Measurements from ENCODE around the gene GRIP1.

GRIP1 gene

DNA sequence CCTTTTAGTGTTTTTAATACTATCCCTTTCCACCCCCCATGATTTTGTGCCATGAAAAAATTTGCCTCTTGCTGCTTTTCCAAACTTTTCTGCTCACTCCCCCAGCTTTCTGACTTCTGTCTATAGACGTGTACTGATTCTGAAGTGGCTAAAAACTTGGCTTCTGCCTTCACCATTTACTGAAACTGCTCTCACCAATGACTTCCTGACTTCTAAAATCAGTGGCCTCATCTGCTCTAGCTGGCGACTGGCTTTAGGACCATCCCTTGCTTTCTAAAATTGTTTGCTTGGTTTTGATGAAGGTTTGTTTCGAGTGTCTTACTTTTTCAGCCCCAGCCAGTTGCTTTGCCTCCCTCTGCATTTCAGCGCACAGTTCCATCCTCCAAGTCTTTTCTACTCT, 231.2 kb downstream of the GRIP1 start:
- DNase-seq: no peak

DNA sequence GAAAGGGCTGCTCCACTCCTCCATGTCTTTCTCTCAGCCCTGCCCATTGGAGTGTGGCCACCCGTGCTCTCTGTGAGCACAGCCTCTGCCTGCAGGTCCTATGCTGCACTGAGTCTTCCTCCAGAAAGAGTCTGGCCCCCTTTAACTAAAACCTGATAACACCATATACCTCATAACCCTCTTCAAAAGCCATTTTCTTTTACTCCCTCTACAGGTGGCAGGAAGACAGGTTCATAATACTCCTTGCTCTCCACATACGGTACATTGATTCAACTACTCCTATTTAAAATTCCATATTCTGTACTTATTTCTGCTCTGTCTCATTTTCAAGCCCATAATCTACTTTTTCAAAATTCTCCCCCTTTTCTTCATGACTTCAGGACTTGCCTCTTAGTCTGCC, 232.6 kb downstream of the GRIP1 start:
- no peak for DNase-seq

DNA sequence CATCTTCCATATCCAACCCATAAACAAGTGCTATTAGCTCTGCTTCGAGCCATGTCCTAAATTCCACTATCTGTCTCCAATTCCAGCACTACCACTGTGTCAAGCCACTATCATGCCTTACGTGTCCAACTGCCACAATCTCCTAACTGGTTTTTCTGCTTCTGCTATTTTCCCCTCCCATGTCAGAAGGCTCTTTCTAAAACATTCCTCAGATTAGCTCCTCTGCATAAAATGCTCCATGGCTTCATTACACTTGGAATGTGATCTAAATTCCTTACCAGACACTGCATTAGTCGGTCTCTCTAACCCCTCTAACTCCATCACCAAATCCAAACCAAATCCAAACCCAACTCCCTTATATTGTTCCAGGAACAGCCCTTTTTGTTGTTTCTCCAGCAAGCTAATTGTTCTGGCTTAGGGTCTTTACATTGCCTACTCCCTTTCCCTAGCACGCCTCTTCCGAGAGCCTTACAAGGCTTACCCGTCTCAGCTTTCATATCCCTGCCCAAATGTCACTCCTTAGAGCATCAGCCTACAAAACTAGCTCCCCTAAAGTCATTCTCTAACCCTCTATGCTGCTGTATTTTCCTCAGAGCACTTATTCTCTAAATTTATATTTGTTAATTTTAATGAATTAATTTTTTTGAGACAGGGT, 236.8 kb downstream of the GRIP1 start:
- DNase-seq: no peak

DNA sequence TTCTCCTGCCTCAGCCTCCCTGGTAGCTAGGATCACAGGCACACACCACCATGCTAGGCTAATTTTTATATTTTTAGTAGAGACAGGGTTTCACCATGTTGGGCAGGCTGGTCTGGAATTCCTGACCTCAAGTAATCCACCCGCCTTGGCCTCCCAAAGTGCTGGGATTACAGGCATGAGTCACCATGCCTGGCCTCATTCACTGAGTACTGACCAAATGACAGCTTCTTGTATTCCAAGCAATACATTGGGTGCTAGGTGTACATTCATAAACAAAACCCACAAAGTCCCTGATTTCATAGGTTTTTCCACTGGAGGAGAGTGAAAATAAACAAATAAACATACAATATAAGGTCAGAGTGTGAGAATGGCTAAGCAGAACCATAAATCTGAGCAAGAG, 240.3 kb downstream of the GRIP1 start:
- peak; percentile 39 for DNase-seq

DNA sequence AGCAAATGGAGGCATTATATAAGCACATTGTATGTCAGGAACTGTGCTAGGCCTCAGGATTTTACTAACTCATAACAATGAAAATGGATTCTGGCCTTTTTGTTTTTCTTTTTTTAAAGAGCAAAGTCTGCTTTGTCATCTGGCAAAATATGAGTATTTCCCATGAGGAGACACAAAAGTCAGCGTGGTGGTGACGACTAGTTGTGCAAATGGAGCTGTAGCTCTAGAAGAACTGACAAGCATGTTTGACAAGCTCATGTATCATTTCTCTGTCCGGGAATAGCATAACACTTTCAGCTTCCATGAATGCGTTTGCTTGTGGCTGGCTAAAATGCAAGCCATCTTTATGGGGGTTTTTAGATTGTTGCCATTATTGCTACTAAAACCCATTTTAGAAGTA, 248.8 kb downstream of the GRIP1 start:
- no peak for DNase-seq

DNA sequence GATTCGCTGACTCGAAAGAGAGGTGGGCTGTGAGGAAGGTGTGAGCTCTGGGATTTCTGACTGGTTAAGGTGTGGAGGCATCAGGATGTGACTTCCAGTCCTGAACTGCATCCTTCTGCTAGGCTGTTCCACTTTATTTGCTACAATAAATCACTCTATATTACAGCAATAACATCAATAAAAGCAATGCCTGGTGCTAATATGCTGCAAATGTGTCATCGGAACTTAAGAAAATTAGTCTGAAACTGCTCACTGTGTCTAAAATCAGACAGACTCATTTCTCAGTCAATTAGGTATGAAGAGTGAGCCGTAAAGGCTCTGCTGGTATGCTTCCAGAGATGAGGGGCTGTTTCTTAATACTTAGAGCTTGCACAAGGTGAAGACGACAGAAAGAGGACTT, 250.0 kb downstream of the GRIP1 start:
- no peak for DNase-seq

DNA sequence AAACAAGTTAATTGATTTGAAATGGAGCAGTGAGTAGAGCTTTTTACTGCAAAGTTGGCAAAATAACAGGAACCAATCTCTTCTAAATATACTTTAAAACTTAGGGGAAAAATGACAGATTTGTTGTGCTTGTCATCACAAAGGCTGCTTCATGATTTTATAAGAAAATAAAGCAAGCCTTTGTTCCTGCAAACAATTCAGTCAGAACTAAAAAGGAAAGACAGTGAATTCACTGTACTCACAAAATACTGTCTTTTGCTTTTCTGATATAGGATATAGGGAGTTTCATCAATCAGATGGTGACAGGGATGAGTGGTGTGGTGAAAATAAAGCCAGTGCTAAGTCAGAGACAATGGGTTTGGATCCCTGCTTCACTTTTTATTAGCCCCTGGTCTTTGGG, 250.6 kb downstream of the GRIP1 start:
- no peak for DNase-seq

DNA sequence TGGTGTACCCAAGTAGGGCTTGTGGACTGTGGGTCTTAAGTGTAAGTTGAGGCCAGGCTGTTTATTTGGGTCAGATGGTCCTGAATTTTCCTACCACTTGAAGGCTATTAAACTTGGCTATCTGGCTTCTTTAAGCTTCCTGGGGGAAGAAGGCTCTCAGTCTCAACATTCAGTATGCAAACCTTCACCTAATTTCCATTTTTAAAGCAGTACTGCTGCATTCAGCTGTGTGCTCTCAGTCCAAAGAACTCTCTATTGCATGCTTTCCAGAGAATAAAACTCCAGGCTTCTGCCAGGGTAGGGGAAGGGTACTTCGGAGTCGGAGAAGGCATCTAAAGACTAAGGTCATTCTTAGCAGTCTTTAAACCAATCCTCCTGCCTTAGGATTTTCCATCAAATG, 252.2 kb downstream of the GRIP1 start:
- no peak for DNase-seq

DNA sequence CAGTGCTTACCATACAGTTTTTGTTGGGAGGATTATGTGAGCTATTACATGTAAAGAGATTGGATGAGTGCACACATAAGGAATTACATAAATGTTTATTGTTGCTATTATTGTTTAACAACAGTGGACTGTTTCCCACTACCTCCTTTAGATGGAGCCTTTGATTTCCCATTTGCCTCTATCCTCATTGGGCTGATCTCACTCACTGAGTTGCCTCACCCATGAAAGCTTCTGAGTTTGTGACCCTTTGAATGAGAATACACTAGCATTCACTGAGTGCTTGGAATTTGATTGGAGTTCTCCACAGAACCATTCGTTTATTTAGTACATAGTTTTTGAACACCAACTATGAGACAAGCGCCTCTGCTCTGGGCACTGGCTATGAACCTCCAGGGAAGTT, 255.6 kb downstream of the GRIP1 start:
- DNase-seq: no peak

DNA sequence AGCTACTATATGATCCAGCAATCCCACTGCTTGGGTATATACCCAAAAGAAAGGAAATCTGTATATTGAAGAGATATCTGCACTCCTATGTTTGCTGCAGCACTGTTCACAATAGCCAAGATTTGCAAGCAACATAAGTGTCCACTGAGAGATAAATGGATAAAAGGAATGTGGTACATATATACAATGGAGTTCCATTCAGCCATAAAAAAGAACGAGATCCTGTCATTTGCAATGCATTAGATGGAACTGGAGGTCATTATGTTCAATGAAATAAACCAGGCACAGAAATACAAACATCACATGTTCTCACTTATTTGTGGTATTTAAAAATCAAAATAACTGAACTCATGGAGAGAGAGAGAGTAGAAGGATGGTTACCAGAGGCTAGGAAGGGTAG, 260.0 kb downstream of the GRIP1 start:
- no peak for DNase-seq

DNA sequence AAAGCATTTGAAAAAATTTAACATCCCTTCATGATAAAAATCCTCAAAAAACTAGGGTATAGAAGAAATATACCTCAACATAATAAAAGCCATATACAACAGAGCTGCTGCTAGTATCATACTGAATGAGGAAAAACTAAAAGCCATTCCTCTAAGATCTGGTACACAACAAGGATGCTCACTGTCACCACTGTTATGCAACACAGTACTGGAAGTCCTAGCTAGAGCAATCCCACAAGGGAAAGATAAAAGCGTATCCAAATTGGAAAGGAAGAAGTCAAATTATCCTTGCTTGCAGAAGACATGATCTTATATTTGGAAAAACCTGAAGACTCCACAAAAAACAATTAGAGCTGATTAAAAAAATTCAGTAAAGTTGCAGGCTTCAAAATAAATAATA, 261.7 kb downstream of the GRIP1 start:
- DNase-seq: no peak

DNA sequence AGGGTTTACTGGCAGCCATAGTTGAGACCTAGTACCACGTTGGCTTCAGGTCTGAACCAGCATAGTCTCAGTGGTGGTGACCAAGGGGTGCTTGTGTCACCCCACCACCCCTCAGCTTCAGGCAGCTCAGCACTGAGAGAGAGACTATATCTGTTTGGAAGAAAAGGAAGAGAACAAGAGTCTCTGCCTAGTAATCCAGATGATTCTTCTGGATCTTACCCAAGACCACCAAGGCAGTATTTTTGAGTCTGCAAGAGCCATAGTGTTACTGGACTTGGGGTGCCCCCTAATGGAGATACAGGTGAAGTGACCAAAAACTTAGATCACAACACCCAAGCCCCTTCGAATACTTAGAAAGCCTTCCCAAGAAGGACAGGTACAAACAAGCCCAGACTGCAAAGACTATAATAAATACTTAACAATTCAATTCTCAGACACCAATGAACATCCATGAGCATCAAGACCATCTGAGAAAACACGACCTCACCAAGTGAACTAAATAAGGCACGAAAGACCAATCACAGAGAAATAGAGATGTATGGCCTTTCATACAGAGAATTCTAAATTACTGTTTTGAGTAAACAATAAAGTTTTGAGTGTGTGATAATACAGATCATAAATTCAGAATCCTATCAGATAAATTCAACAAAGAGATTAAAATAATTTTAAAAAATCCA, 269.5 kb downstream of the GRIP1 start:
- DNase-seq: peak; percentile 86

DNA sequence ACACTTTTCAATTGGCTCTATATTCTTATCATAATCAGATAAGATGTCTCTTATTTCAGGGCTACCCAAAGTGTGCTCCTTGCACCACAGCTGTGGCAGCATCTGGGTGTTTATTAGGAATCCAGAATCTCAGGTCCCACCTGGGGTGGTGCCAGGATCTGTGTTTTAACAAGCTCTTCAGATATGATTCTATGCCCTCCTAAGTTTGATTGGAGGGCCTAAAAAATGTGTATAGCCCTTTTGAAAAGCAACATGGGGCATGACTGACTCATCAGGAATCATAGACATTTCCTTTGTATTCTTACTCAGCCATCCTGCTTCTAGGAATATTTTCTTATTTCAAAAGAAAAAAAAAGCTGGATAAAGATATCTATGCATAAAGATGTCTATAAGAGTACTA, 273.5 kb downstream of the GRIP1 start:
- DNase-seq: peak; percentile 73

DNA sequence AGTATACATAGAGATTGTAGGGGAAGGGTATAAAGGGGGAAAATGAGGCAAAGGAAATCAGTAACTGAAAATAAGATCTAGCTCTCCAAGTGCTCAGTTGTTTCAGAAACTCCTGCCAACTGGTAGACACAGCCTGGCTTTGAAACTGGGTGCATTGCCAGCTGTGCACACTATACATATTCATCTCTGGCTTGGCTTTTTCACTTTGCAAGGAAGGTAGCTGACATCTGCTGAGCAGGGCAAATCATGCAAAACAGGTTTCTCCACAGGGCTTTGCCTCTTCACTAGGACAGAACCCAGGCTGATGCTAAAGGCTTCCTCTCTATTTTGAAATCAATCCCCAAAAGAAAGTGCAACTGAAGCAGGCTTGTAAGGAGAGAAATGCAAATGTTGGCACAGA, 275.1 kb downstream of the GRIP1 start:
- no peak for DNase-seq

DNA sequence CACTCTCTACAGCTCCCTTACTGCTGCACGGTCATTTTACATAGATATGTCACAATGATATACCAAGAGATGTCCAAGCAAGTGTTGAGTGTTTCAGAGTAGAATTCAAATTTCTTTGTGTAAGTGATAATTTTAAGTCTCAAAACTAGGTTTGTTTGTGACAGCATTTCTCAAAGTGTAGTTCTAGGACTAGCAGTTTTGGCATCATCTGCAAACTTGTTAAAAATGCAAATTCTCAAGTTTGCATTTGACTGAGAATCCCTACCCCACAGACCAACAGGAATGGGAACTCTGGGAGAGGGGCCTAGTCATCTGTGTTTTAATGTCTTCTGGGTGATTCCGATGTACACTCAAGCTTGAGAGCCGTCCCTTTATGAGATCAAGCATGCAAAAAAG, 279.0 kb downstream of the GRIP1 start:
- no peak for DNase-seq

DNA sequence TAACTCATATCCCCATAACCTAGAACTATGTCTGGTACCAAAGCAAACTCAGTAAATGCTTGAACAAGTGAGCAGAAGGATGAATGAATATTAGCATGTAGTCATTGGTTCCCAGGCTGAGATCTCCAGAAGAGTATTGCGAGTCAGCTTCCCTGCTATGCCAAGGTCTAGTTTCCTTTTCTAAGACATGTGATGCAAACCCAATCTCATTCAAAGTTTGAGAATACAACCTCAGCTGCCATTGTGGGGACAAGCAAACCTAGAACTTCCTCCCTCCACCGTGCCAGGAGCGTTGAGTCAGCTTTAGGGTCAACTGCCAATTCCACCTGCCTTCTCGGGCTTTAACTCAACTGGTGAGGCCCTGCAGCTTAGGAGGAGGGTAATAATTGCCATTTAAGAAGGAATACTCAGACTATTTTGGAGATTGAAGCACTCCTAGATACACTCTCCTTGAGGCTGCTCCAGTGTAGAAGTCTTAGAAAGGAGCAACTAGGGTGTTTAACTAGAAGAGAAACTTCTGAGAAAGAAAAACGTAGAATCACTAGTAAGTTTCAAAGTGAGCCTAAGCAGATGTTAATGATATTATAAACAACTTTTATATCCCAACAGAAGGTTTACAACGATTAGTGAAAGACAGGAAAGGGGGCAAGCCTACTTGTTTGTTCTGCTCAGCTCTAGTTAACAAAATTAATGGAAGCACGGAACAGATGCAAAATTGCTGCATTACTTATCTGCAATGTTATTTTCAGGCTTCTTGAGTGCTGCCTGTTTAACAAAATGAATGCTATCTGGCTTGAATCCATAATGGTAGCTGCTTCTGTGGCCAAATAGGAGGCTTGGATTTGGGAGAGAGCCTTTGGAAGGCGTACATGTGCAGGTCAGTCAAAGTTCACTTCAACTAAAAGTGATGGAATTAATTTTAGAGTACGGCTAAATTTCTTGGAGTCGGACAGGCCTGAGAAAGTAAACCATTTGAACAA, 279.7 kb downstream of the GRIP1 start:
- DNase-seq: no peak

DNA sequence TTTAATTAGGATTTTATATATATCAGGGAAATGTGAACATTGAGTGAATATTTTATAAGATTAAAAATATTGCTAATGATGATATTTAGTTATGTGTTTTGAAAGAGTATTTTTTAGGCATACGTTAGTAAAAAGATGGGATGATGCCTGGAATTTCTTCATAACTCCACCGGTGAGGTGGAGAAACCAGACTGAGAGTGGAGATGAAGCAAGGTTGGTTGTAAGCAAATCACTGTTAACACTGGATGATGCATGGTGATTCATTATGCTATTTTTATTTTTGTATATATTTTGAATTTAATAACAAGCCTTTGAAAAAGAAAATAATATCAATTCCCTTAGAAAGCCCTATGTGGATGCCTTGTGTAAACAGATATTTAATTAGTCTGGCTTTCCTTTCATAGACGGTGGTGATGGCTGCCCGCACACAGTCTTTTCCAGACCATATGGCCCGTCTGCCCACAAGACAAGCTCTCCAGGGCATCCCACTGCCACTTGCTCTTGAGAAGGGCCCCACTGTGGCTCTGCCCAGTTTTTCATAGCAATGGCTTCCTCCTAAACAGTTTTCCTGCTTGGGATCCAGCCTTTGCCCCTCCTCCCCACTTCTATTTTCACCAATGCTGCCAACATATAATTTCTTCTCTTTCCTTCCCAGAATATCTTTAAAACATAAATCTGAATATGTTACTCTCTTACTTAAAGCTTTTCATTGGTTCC, 281.1 kb downstream of the GRIP1 start:
- no peak for DNase-seq

DNA sequence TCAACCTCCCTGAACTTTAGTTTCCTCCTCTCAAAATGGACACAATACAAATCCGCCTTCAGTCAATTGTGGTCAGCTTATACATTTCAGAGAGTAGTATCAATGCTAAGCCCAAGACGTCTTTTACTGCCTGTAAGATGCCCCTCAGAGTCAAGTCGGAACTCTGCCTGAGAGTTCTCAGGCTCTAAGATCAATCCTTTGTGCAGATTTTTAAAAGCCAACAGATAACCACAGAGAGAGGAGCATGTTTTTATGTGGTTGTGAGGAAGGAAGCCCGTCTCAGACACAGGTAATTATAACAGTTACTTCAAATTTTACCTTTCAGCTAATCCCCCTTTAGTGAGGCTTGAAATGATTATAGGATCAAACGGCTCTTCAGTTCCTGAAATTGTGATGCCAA, 285.0 kb downstream of the GRIP1 start:
- DNase-seq: no peak

DNA sequence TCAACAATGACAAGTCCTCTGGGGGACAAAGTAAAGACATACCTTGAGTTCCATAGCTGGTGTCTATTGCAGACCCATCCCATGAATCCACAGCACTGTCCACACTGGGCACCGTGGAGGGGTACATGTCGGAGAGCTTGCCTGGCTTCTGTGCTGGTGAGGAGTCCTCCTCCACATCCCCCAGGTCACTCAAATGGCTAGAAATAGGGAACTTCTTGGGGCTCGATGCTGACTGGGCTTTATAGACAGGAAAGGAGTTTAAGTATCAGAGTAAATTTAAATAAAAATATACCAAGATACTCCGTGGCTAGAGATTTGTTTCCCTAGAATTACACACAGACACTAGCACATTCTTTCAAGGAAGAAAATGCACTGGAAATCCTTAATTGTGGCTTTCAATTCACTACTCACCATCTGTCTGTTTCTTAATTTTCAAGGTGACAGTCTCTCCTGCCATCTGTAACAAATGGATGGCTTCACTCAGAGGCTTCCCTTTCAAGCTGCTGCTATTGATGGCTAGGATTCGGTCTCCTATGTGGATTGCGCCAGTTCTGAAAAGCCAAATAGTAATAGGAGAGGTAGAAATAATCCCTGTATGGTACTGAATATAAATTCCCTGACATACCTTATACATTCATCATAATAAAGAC, 286.5 kb downstream of the GRIP1 start:
- DNase-seq: no peak

DNA sequence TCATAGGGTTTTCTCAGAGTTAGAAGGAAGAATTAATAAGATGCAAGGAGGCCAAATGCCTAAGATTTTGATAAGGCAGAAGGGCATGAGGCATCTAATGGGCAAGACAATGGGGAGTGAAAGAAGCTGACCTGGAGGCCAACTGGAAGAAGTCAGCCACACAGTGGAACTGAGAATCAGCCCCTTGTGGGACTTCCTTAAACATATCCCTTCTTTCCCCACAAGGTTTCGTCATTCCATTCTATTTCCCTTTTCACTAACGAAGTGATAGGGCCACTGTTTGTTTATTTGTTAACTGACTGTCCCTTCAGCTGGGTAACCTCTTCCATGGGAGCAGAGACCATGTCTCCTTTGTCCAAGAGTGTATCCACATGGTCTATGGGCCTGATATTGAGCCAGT, 290.4 kb downstream of the GRIP1 start:
- DNase-seq: no peak

DNA sequence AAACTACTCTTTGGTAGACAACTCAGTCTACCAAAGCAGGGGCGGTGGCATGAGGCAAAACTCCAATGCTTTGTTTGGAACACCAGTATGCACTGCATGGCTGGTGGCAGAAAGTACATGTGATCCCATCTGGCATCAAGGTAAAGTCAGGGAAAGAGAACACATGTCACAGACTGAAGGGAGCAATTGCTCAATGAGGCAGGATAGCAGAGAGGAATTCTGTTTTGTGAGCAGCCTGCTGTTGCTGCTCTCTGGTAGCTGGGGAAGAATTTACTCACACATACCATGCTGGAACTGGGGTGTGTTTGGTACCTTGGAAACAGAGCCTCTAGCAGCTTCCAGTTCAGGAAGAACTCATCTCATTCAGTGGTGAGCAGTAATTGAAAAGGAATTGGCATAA, 291.8 kb downstream of the GRIP1 start:
- DNase-seq: no peak

DNA sequence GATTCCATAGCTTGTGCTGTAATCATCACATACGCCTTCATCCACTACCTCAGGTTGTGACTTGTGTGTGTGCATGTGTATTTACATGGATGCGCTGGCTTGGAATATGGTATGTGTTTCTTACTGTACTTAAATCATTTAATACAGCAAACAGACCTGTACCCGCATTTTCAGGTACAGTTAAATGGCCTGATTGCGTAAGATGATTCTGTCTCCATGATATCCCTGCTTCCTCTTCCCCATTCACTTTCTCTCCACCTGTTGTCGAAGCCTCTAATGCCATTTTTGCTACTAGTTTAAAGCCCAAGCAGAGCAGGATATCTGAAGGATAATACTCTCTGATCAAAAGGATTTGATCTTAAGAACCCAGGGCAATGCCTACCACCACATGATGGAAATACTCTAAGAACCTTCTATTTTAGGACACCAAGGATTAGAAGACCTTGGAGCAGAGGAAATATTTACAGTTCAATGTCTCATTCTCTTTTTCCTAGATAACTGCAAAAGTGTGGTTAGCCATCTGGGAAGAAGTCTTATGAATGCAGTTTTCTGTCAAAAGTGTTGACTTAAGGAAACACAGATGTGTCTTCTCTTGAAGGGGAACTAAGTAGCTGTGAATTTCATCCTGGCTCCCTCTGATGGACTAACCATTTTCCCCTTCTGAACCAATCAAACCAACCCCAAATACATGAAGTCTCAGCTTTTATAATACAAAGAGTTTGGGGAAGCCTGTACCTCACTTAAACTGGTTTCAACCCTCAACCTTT, 297.9 kb downstream of the GRIP1 start:
- no peak for DNase-seq
